ENCODE data around the gene PIK3CD. TPM values are rescaled to one million over a fixed set of nuclear protein-coding genes. Genes with fewer than 3 reads are reported as not detected.

PIK3CD gene
- total RNA-seq, 2 donors from 2014 or later, result 1.6 to 5.4 TPM

GRCh38 chr1:9723926-9724325 lies 72.4 kb downstream of the PIK3CD start:
- DNase-seq (no peak), ATAC-seq (no peak)
- intact Hi-C loops (cut with DNase I, micrococcal nuclease), result no loop called here

- ATAC-seq (peak; percentile 82), DNase-seq (peak in 1 of 2 donors; percentile 64)
- intact Hi-C loops (cut with DNase I, micrococcal nuclease), result no loop called here
Measured at GRCh38 chr1:9724706-9725476, 73.4 kb downstream of the PIK3CD start.

- intact Hi-C loops (cut with DNase I, micrococcal nuclease), result no loop called here
- DNase-seq, result no peak
- no peak for ATAC-seq
Measured at GRCh38 chr1:9726406-9726805, 74.9 kb downstream of the PIK3CD start.

GRCh38 chr1:9726905-9727595 lies 75.5 kb downstream of the PIK3CD start:
- no peak for DNase-seq
- intact Hi-C loops (cut with DNase I, micrococcal nuclease), result no loop called here
- peak; percentile 10 for ATAC-seq

GRCh38 chr1:9728451-9729295 lies 77.1 kb downstream of the PIK3CD start:
- intact Hi-C loops (cut with DNase I, micrococcal nuclease), result no loop called here
- no peak for DNase-seq
- no peak for ATAC-seq

GRCh38 chr1:9729523-9729922 lies 78.0 kb downstream of the PIK3CD start:
- DNase-seq (no peak), ATAC-seq (no peak)
- intact Hi-C loops (cut with DNase I, micrococcal nuclease), result no loop called here

- DNase-seq, result peak in 1 of 2 donors; percentile 51
- intact Hi-C loops (cut with DNase I, micrococcal nuclease), result no loop called here
- no peak for ATAC-seq
Measured at GRCh38 chr1:9730096-9730901, 78.8 kb downstream of the PIK3CD start.

- intact Hi-C loops (cut with DNase I, micrococcal nuclease), result no loop called here
- ATAC-seq (no peak), DNase-seq (no peak)
Measured at GRCh38 chr1:9731051-9731537, 79.6 kb downstream of the PIK3CD start.

- intact Hi-C loops (cut with DNase I, micrococcal nuclease), result no loop called here
- DNase-seq (no peak), ATAC-seq (no peak)
Measured at GRCh38 chr1:9731561-9731960, 80.0 kb downstream of the PIK3CD start.

- ATAC-seq (no peak), DNase-seq (no peak)
- intact Hi-C loops (cut with DNase I, micrococcal nuclease), result no loop called here
Measured at GRCh38 chr1:9732123-9732971, 80.8 kb downstream of the PIK3CD start.

GRCh38 chr1:9733160-9733789 lies 81.7 kb downstream of the PIK3CD start:
- intact Hi-C loops (cut with DNase I, micrococcal nuclease), result no loop called here
- no peak for ATAC-seq

GRCh38 chr1:9735800-9736199 lies 84.3 kb downstream of the PIK3CD start:
- no peak for ATAC-seq
- DNase-seq, result no peak
- intact Hi-C loops (cut with DNase I, micrococcal nuclease), result no loop called here

More at GRCh38 chr1:9733160-9733789, 81.7 kb downstream of the PIK3CD start:
- no peak for DNase-seq

- no peak for DNase-seq
- no peak for ATAC-seq
- intact Hi-C loops (cut with DNase I, micrococcal nuclease), result no loop called here
Measured at GRCh38 chr1:9736241-9736640, 84.7 kb downstream of the PIK3CD start.

GRCh38 chr1:9737057-9737456 lies 85.5 kb downstream of the PIK3CD start:
- ATAC-seq (peak; percentile 17), DNase-seq (no peak)
- intact Hi-C loops (cut with DNase I, micrococcal nuclease), result no loop called here

- intact Hi-C loops (cut with DNase I, micrococcal nuclease), result no loop called here
- no peak for ATAC-seq
- DNase-seq, result no peak
Measured at GRCh38 chr1:9737671-9738070, 86.1 kb downstream of the PIK3CD start.

- ATAC-seq (peak; percentile 13), DNase-seq (no peak)
- intact Hi-C loops (cut with DNase I, micrococcal nuclease), result no loop called here
Measured at GRCh38 chr1:9744106-9744799, 92.7 kb downstream of the PIK3CD start.

GRCh38 chr1:9746211-9746610 lies 94.7 kb downstream of the PIK3CD start:
- no peak for DNase-seq
- ATAC-seq, result no peak

More at GRCh38 chr1:9746211-9746610, 94.7 kb downstream of the PIK3CD start:
- intact Hi-C loops (cut with DNase I, micrococcal nuclease), result no loop called here
